Gastroesophageal sphincter (tissue), 4 donors: ENCODE results near the gene DSP. TPM values are rescaled to one million over a fixed set of nuclear protein-coding genes. Genes with fewer than 3 reads are reported as not detected.

ENCODE experiments used
- ATAC-seq: fragments of 150-250 bp; one replicate; pipeline ENCODE4 v1.9.1; 2016; ENCODE audit warnings: mild to moderate bottlenecking, moderate library complexity
- H3K27ac ChIP-seq, 4 donors: fragments of 200-600 bp; sonication (generic) in 3 of 4; 1 replicate in 3 of 4; 2 replicates in 1 of 4; pipeline ENCODE4 v1.5.1; 2016 to 2019
- H3K27me3 ChIP-seq: fragments of 200-600 bp; sonication (generic); one replicate; pipeline ENCODE4 v1.5.1; 2019
- H3K36me3 ChIP-seq, 2 donors: fragments of 200-600 bp; sonication (generic); one replicate each; pipeline ENCODE4 v1.5.1; 2019; ENCODE audit warnings: control low read depth in 1 of 2
- H3K4me1 ChIP-seq, 3 donors: fragments of 200-600 bp; sonication (generic); 1 replicate in 2 of 3; 2 replicates in 1 of 3; pipeline ENCODE4 v1.5.1; 2016 to 2019; ENCODE audit warnings: control low read depth in 2 of 3
- H3K4me3 ChIP-seq, 2 donors: fragments of 200-600 bp; sonication (generic); one replicate each; pipeline ENCODE4 v1.5.1; 2019; ENCODE audit warnings: mild to moderate bottlenecking in 1 of 2, moderate library complexity in 1 of 2
- H3K9me3 ChIP-seq, 3 donors: fragments of 200-600 bp; sonication (generic); one replicate each; pipeline ENCODE4 v1.5.1; 2017 to 2019; ENCODE audit warnings: control low read depth in 2 of 3
- EP300 ChIP-seq: sonication (generic); formaldehyde crosslinking; IDR thresholded peaks from one replicate; pipeline ENCODE4 v1.6.1; 2017; ENCODE audit warnings: antibody characterized with exemption, mild to moderate bottlenecking
- POLR2A ChIP-seq, 2 donors: fragments of 450-650 bp; IDR thresholded peaks; one replicate each; pipeline ENCODE4 v1.6.1; 2017; ENCODE audit warnings: antibody characterized with exemption in 2 of 2, mild to moderate bottlenecking in 2 of 2, moderate library complexity in 1 of 2
- POLR2AphosphoS5 ChIP-seq: sonication (generic); formaldehyde crosslinking; IDR thresholded peaks from one replicate; pipeline ENCODE4 v1.6.1; 2017; ENCODE audit warnings: antibody characterized with exemption
- WGBS, 2 donors: methylation state at CpG; one replicate each; pipeline ENCODE4 v1.1.5; 2018; ENCODE audit warnings: low coverage in 1 of 2; 5-methylcytosine and 5-hydroxymethylcytosine counted together
- total RNA-seq, 4 donors: library from RNA; depleted of rRNA; stranded (reverse); fragments of >200 nt; gene quantifications; one replicate each; pipeline ENCODE4 v1.1.0, GENCODE V29; 2016
- TF ChIP-seq, protein P1 (sequence below), 4 experiments: fragments of 200-600 bp in 2 of 4; fragments of 450-650 bp in 2 of 4; sonication (generic) in 1 of 4; IDR thresholded peaks; one replicate each; pipeline ENCODE4 v1.5.1; 2017 to 2019; ENCODE audit warnings: antibody characterized with exemption in 4 of 4, mild to moderate bottlenecking in 2 of 4, moderate library complexity in 2 of 4

The DSP gene
- total RNA-seq, 4 donors from 2014 or later: 5.8 to 41.7 (median 7.6) TPM

DNA sequence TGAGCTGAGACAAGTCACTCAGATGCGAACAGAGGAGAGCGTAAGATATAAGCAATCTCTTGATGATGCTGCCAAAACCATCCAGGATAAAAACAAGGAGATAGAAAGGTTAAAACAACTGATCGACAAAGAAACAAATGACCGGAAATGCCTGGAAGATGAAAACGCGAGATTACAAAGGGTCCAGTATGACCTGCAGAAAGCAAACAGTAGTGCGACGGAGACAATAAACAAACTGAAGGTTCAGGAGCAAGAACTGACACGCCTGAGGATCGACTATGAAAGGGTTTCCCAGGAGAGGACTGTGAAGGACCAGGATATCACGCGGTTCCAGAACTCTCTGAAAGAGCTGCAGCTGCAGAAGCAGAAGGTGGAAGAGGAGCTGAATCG lies 39.1 kb downstream of the DSP start:
- ATAC-seq: no peak
- Histone ChIP-seq H3K9me3 (no peaks in the 10 kb centered on the region), H3K27me3 (peaks cover 14% of the 10 kb centered on the region), H3K4me3 (no peak overlapping the region), H3K4me1 (no peaks in the 10 kb centered on the region), H3K27ac (no peak overlapping the region), H3K36me3 (no peaks in the 10 kb centered on the region)
- TF ChIP-seq POLR2AphosphoS5 (no peak), POLR2A (IDR thresholded peaks at IDR 0.05) (no peak), EP300 (no peak)
- TF ChIP-seq, protein P1, sequence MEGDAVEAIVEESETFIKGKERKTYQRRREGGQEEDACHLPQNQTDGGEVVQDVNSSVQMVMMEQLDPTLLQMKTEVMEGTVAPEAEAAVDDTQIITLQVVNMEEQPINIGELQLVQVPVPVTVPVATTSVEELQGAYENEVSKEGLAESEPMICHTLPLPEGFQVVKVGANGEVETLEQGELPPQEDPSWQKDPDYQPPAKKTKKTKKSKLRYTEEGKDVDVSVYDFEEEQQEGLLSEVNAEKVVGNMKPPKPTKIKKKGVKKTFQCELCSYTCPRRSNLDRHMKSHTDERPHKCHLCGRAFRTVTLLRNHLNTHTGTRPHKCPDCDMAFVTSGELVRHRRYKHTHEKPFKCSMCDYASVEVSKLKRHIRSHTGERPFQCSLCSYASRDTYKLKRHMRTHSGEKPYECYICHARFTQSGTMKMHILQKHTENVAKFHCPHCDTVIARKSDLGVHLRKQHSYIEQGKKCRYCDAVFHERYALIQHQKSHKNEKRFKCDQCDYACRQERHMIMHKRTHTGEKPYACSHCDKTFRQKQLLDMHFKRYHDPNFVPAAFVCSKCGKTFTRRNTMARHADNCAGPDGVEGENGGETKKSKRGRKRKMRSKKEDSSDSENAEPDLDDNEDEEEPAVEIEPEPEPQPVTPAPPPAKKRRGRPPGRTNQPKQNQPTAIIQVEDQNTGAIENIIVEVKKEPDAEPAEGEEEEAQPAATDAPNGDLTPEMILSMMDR (IDR thresholded peaks at IDR 0.05): no peak
- whole genome bisulfite sequencing, 2 donors: 78 to 88% methylated on average over 9 to 13 of the region's 13 CpGs

DNA sequence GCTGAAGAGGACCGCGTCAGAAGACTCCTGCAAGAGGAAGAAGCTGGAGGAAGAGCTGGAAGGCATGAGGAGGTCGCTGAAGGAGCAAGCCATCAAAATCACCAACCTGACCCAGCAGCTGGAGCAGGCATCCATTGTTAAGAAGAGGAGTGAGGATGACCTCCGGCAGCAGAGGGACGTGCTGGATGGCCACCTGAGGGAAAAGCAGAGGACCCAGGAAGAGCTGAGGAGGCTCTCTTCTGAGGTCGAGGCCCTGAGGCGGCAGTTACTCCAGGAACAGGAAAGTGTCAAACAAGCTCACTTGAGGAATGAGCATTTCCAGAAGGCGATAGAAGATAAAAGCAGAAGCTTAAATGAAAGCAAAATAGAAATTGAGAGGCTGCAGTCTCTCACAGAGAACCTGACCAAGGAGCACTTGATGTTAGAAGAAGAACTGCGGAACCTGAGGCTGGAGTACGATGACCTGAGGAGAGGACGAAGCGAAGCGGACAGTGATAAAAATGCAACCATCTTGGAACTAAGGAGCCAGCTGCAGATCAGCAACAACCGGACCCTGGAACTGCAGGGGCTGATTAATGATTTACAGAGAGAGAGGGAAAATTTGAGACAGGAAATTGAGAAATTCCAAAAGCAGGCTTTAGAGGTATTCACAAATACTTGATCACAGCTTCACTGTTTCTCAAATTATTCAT lies 39.6 kb downstream of the DSP start:
- ATAC-seq: no peak
- Histone ChIP-seq H3K27me3 (peaks cover 14% of the 10 kb centered on the region), H3K4me3 (no peak overlapping the region), H3K9me3 (no peaks in the 10 kb centered on the region), H3K36me3 (no peaks in the 10 kb centered on the region), H3K4me1 (no peaks in the 10 kb centered on the region), H3K27ac (no peak overlapping the region)
- no peak for TF ChIP-seq EP300
- TF ChIP-seq POLR2AphosphoS5: no peak
- no peak for TF ChIP-seq POLR2A (IDR thresholded peaks at IDR 0.05)
- TF ChIP-seq, protein P1 (IDR thresholded peaks at IDR 0.05): no peak
- WGBS, 2 donors: 56 to 72% methylated on average over 10 to 14 of the region's 14 CpGs

DNA sequence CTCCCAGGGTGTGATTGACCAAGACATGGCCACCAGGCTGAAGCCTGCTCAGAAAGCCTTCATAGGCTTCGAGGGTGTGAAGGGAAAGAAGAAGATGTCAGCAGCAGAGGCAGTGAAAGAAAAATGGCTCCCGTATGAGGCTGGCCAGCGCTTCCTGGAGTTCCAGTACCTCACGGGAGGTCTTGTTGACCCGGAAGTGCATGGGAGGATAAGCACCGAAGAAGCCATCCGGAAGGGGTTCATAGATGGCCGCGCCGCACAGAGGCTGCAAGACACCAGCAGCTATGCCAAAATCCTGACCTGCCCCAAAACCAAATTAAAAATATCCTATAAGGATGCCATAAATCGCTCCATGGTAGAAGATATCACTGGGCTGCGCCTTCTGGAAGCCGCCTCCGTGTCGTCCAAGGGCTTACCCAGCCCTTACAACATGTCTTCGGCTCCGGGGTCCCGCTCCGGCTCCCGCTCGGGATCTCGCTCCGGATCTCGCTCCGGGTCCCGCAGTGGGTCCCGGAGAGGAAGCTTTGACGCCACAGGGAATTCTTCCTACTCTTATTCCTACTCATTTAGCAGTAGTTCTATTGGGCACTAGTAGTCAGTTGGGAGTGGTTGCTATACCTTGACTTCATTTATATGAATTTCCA lies 43.9 kb downstream of the DSP start:
- no peak overlapping the region for H3K27ac ChIP-seq
- H3K27me3 ChIP-seq: no peaks in the 10 kb centered on the region
- TF ChIP-seq, protein P1 (IDR thresholded peaks at IDR 0.05): no peak
- TF ChIP-seq EP300 (no peak), POLR2A (IDR thresholded peaks at IDR 0.05) (no peak), POLR2AphosphoS5 (no peak)
- no peak for ATAC-seq
- H3K36me3 ChIP-seq: no peaks in the 10 kb centered on the region
- WGBS, 2 donors: 93 to 97% methylated on average over 13 to 25 of the region's 28 CpGs
- peaks cover 0 to 13% (median 0%) of the 10 kb centered on the region in 3 donors for H3K4me1 ChIP-seq
- no peak overlapping the region for H3K4me3 ChIP-seq
- H3K9me3 ChIP-seq: no peaks in the 10 kb centered on the region

DNA sequence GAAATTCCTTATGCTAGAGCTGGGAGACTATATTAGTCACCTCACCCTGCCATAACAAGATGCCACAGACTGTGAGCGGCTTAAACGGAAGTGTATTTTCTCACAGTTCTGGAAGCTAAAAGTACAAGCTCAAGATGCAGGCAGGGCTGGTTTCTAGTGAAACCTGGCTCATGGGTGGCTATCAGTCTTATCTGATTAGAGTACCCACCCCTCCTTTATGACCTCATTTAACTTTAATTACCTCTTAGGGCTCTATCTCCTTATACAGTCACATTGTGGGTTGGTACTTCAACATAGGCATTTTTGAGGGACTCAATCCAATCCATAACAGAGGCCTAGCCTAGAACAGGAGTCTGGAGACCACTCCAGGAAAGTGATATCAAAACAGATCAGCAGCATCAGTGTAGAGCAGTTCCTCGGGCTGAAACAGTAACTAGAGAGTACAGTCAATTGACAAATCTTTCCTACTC lies 46.2 kb downstream of the DSP start:
- 67 to 77% methylated on average over 3 of the region's 3 CpGs for WGBS, 2 donors
- TF ChIP-seq EP300: no peak
- no peak for TF ChIP-seq POLR2AphosphoS5
- TF ChIP-seq, protein P1 (IDR thresholded peaks at IDR 0.05): no peak
- no peak for TF ChIP-seq POLR2A (IDR thresholded peaks at IDR 0.05)
- no peak overlapping the region for H3K27ac ChIP-seq
- H3K36me3 ChIP-seq: no peaks in the 10 kb centered on the region
- no peaks in the 10 kb centered on the region for H3K27me3 ChIP-seq
- no peak for ATAC-seq
- peaks cover 7 to 35% (median 13%) of the 10 kb centered on the region in 3 donors for H3K4me1 ChIP-seq
- H3K9me3 ChIP-seq: no peaks in the 10 kb centered on the region
- H3K4me3 ChIP-seq: no peak overlapping the region

DNA sequence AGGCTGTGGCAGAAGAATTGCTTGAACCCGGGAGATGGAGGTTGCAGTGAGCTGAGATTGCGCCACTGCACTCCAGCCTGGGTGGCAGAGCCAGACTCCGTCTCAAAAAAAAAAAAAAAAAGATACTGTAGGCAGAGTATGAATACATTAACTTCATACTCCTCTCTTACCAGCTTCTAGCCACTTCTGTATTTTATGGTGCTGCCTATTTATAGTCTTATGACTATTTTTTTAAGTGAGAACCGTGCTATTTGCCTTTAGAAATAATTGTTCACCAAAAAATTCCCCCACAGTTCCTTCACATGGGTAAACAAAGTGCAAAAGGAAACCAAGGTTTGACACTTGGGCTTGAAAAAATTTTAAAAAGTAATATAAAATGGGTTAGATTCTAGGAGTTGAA lies 47.0 kb downstream of the DSP start:
- peaks cover 0 to under 1% of the 10 kb centered on the region in 2 donors for H3K36me3 ChIP-seq
- TF ChIP-seq POLR2AphosphoS5 (no peak), POLR2A (IDR thresholded peaks at IDR 0.05) (no peak), EP300 (no peak)
- TF ChIP-seq, protein P1 (IDR thresholded peaks at IDR 0.05): no peak
- no peak for ATAC-seq
- H3K9me3 ChIP-seq: no peaks in the 10 kb centered on the region
- H3K4me3 ChIP-seq: no peak overlapping the region
- H3K27ac ChIP-seq: no peak overlapping the region
- H3K4me1 ChIP-seq: peaks cover 7 to 37% (median 13%) of the 10 kb centered on the region in 3 donors
- H3K27me3 ChIP-seq: no peaks in the 10 kb centered on the region
- 80 to 83% methylated on average over 4 of the region's 4 CpGs for WGBS, 2 donors
